HG02973 (cell line): ENCODE results near the gene SSBP1.
"Not testable (repeated sequence)": the region's sequence is repeated elsewhere in the genome, so short reads cannot be mapped to it uniquely, and the experiment has no call there.

Experiments used
- ATAC-seq: cut with Tn5 transposase; IDR thresholded peaks from one replicate; pipeline ENCODE4 v1.9.1; 2021; ENCODE audit warnings: moderate library complexity; ENCODE audit not compliant: unreplicated experiment

SSBP1 gene

GRCh38 chr7:141763797-141764196 is 25.6 kb downstream of the SSBP1 start, which contains the start of gene TAS2R3:
TSS of gene TAS2R3 (plus strand) at chr7:141764097. CDS start at chr7:141764159, 62 bp downstream.
- ATAC-seq, result no peak

DNA sequence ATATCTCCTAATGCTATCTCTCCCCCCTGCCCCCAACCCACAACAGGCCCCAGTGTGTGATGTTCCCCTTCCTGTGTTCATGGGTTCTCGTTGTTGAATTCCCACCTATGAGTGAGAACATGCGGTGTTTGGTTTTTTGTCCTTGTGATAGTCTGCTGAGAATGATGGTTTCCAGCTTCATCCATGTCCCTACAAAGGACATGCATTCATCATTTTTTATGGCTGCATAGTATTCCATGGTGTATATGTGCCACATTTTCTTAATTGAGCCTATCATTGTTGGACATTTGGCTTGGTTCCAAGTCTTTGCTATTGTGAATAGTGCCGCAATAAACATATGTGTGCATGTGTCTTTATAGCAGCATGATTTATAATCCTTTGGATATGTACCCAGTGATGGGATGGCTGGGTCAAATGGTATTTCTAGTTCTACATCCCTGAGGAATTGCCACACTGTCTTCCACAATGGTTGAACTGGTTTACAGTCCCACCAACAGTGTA is 32.0 kb downstream of the SSBP1 start:
- ATAC-seq, result not testable (repeated sequence)

DNA sequence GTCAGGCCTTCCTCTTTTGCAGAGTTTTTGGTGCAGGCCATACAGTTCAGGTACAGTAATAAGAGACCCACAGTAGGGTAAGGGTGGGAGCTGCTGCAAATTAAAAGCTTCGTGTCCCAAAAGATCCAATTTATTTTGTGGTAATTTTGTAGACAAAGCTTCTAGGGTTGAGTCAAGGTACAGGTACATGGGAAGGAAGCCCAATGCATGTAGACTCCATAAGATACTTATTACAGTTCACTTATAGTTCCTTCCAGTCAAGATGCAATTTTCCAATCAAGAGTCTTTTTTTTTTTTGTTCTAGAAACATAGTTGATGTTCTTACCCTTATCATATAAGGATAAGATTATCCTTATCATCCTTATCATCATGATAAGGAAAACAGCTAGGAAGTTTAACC is 38.2 kb downstream of the SSBP1 start, which contains the start of gene TAS2R4:
TSS of gene TAS2R4 (plus strand) at position 301 of the 400 bp plus-strand sequence. CDS start 1,815 bp downstream, outside the sequence.
- ATAC-seq, result no peak

- ATAC-seq, result peak; percentile 65
Observed at GRCh38 chr7:141785706-141786552, 47.8 kb downstream of the SSBP1 start.

DNA sequence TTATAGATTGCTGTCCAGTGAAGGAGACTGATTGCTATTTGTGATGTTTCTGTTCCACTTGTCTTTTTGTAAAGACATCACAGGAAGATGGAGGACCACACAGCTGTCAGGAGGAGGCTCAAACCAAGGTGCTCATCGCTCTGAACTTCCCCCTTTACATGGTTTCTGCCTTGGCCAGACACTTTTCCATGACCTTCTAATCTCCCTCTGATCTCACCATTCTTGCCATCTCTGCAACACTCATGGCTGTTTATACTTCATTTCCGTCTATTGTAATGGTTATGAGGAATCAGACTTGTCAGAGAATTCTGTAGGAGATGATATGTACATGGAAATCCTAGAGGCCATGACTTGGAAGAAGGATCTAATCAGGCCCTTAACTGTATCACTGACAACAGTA is 50.1 kb downstream of the SSBP1 start:
- no peak for ATAC-seq

GRCh38 chr7:141789917-141790316 is 51.8 kb downstream of the SSBP1 start, which contains the start of gene TAS2R5:
TSS of gene TAS2R5 (plus strand) at chr7:141790217. CDS start at chr7:141790362, 145 bp downstream.
- ATAC-seq, result no peak

DNA sequence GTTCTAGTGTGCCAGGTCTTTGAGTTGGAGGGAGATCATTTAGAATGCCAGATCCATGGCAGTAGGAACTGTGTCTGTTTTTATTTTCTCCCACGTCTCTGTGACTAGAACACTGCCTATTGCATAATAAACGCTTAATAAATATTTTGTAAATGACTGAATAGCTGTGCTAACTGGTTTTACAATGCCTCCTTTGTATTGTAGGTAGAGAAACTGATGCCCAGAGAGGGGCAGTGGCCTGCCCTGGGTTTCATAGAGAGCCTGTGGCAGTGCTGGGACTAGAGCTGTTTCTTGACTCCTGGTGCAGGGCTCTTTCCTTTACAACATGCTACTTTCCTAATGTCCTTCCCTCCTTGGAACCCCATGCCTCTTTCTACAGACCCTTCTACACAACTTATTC is 54.4 kb downstream of the SSBP1 start:
- ATAC-seq, result no peak
